ENCODE data around the gene IL2RG. TPM values are rescaled to one million over a fixed set of nuclear protein-coding genes. Genes with fewer than 3 reads are reported as not detected.

Gene IL2RG
- total RNA-seq, 2 donors from 2014 or later = not detected

GRCh38 chrX:71131510-71131909, 20.1 kb upstream of the IL2RG start:
- no peak for TF ChIP-seq CTCF (conservative IDR thresholded peaks at IDR 0.05)
- no peak for DNase-seq
- 95% methylated on average over 4 of the region's 4 CpGs; no CpG with 5 or more reads in 1 of the 2 experiments for WGBS, 2 experiments (ENCODE audit: insufficient coverage in 1 of 2, insufficient read length in 1 of 2)
- Histone ChIP-seq H3K27ac (ENCODE audit: low read depth, low read length) (no peak overlapping the region), H3K4me1 (ENCODE audit: control insufficient read depth, insufficient read depth, low read length) (no peaks in the 10 kb centered on the region), H3K4me3 (ENCODE audit: low read length) (no peak overlapping the region), H3K9ac (ENCODE audit: extremely low read depth, low read length, poor library complexity, severe bottlenecking) (no peak overlapping the region), H3K9me3 (ENCODE audit: control insufficient read depth, low read length) (no peaks in the 10 kb centered on the region), H3K36me3 (ENCODE audit: control insufficient read depth, insufficient read depth, low read length) (peaks cover 28% of the 10 kb centered on the region), H3K27me3 (ENCODE audit: control insufficient read depth, insufficient read depth, low read length, poor library complexity, severe bottlenecking) (no peaks in the 10 kb centered on the region)
- Mint-ChIP-seq H3K27me3 (ENCODE audit: insufficient read depth) (no peaks in the 10 kb centered on the region), H3K4me3 (no peak overlapping the region), H3K27ac (no peak overlapping the region), H3K36me3 (ENCODE audit: low read depth) (peaks cover 77% of the 10 kb centered on the region), H3K9me3 (peaks cover 78% of the 10 kb centered on the region), H3K4me1 (no peaks in the 10 kb centered on the region)

- H3K4me3 Mint-ChIP-seq = no peak overlapping the region
Measured at GRCh38 chrX:71128915-71129765, 17.8 kb upstream of the IL2RG start.

GRCh38 chrX:71128166-71128833, 16.9 kb upstream of the IL2RG start:
- WGBS, 2 experiments (ENCODE audit: insufficient coverage in 1 of 2, insufficient read length in 1 of 2) = 83 to 88% methylated on average over 4 to 12 of the region's 12 CpGs
- Histone ChIP-seq H3K27me3 (ENCODE audit: control insufficient read depth, insufficient read depth, low read length, poor library complexity, severe bottlenecking) (no peaks in the 10 kb centered on the region), H3K27ac (ENCODE audit: low read depth, low read length) (no peak overlapping the region), H3K36me3 (ENCODE audit: control insufficient read depth, insufficient read depth, low read length) (peaks cover 37% of the 10 kb centered on the region), H3K4me3 (ENCODE audit: low read length) (no peak overlapping the region), H3K9ac (ENCODE audit: extremely low read depth, low read length, poor library complexity, severe bottlenecking) (no peak overlapping the region), H3K9me3 (ENCODE audit: control insufficient read depth, low read length) (no peaks in the 10 kb centered on the region), H3K4me1 (ENCODE audit: control insufficient read depth, insufficient read depth, low read length) (no peaks in the 10 kb centered on the region)
- Mint-ChIP-seq H3K9me3 (peaks cover 75% of the 10 kb centered on the region), H3K4me3 (no peak overlapping the region), H3K27me3 (ENCODE audit: insufficient read depth) (no peaks in the 10 kb centered on the region), H3K36me3 (ENCODE audit: low read depth) (peaks cover 76% of the 10 kb centered on the region), H3K27ac (no peak overlapping the region), H3K4me1 (no peaks in the 10 kb centered on the region)
- TF ChIP-seq CTCF (conservative IDR thresholded peaks at IDR 0.05) = no peak
- no peak for DNase-seq

More at GRCh38 chrX:71128915-71129765, 17.8 kb upstream of the IL2RG start:
- Histone ChIP-seq H3K9ac (ENCODE audit: extremely low read depth, low read length, poor library complexity, severe bottlenecking) (no peak overlapping the region), H3K36me3 (ENCODE audit: control insufficient read depth, insufficient read depth, low read length) (peaks cover 31% of the 10 kb centered on the region), H3K4me3 (ENCODE audit: low read length) (no peak overlapping the region), H3K27ac (ENCODE audit: low read depth, low read length) (no peak overlapping the region), H3K4me1 (ENCODE audit: control insufficient read depth, insufficient read depth, low read length) (no peaks in the 10 kb centered on the region), H3K9me3 (ENCODE audit: control insufficient read depth, low read length) (no peaks in the 10 kb centered on the region), H3K27me3 (ENCODE audit: control insufficient read depth, insufficient read depth, low read length, poor library complexity, severe bottlenecking) (no peaks in the 10 kb centered on the region)
- Mint-ChIP-seq H3K27ac (peak overlapping the region; percentile 54), H3K4me1 (no peaks in the 10 kb centered on the region), H3K9me3 (peaks cover 74% of the 10 kb centered on the region), H3K27me3 (ENCODE audit: insufficient read depth) (no peaks in the 10 kb centered on the region), H3K36me3 (ENCODE audit: low read depth) (peaks cover 71% of the 10 kb centered on the region)
- DNase-seq = peak; percentile 88
- 49 to 59% methylated on average over 5 to 15 of the region's 18 CpGs for WGBS, 2 experiments (ENCODE audit: insufficient coverage in 1 of 2, insufficient read length in 1 of 2)
- TF ChIP-seq CTCF (conservative IDR thresholded peaks at IDR 0.05) = peak; percentile 79
